ENCODE results near the gene PRR19. TPM values are rescaled to one million over a fixed set of nuclear protein-coding genes. Genes with fewer than 3 reads are reported as not detected.

PRR19 gene
- total RNA-seq, 1 experiment from 2014 or later, result not detected

DNA sequence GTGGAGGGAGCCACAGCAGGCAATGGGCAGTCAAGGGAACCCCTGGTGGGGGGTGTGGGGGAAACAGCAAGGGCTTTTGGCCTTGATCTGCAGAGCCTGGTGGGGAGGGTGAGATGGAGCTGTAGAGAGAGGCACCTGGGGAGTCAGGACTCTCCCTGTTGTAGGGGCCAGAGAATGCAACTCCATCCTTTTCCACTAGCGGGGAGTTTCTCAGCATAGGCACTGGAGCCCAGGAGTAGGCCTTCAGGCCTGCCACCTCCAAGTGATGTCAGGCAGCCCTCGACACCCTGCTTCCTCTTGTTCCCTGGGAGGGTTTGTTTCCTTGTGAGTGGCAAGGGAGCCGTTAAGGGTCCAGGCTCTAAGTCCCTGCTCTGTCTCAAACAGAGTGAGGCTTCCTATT is 48.5 kb downstream of the PRR19 start:
- H3K36me3 ChIP-seq (ENCODE audit: low read depth, low read length), result no peaks in the 10 kb centered on the region
- H3K27me3 ChIP-seq (ENCODE audit: low read length), result no peaks in the 10 kb centered on the region
- no peak overlapping the region for H2AFZ ChIP-seq (ENCODE audit: low read length)
- no peaks in the 10 kb centered on the region for H3K4me1 ChIP-seq (ENCODE audit: insufficient read depth, low read length)
- H3K4me2 ChIP-seq (ENCODE audit: low read length), result no peak overlapping the region
- no peaks in the 10 kb centered on the region for H3K9me3 ChIP-seq (ENCODE audit: low read length)
- H3K9ac ChIP-seq (ENCODE audit: low read length), result no peak overlapping the region
- intact Hi-C loops (cut with micrococcal nuclease), result no loop called here
- no peak for TF ChIP-seq EZH2 (IDR thresholded peaks at IDR 0.05; ENCODE audit: low read length, unreplicated experiment)
- TF ChIP-seq EZH2phosphoT487 (IDR thresholded peaks at IDR 0.05; ENCODE audit: borderline replicate concordance, low read length), result no peak
- TF ChIP-seq, protein P1, sequence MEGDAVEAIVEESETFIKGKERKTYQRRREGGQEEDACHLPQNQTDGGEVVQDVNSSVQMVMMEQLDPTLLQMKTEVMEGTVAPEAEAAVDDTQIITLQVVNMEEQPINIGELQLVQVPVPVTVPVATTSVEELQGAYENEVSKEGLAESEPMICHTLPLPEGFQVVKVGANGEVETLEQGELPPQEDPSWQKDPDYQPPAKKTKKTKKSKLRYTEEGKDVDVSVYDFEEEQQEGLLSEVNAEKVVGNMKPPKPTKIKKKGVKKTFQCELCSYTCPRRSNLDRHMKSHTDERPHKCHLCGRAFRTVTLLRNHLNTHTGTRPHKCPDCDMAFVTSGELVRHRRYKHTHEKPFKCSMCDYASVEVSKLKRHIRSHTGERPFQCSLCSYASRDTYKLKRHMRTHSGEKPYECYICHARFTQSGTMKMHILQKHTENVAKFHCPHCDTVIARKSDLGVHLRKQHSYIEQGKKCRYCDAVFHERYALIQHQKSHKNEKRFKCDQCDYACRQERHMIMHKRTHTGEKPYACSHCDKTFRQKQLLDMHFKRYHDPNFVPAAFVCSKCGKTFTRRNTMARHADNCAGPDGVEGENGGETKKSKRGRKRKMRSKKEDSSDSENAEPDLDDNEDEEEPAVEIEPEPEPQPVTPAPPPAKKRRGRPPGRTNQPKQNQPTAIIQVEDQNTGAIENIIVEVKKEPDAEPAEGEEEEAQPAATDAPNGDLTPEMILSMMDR (conservative IDR thresholded peaks at IDR 0.05; ENCODE audit: low read depth, low read length), result no peak
- DNase-seq (no peak), ATAC-seq (no peak)
- POLR2A ChIA-PET (ENCODE audit: unreplicated experiment), result no interaction called here
- no peaks in the 10 kb centered on the region for H3K79me2 ChIP-seq (ENCODE audit: low read length)
- CTCF ChIA-PET, result no interaction called here
- H3F3A ChIP-seq (ENCODE audit: low read length, unreplicated experiment), result no peaks in the 10 kb centered on the region
- H4K20me1 ChIP-seq (ENCODE audit: low read length), result no peaks in the 10 kb centered on the region
- H3K9me2 ChIP-seq (replicated peaks; ENCODE audit: low read length), result no peaks in the 10 kb centered on the region
- no peak overlapping the region for H3K27ac ChIP-seq (ENCODE audit: low read length)
- H3K4me3 ChIP-seq (ENCODE audit: low read length), result no peak overlapping the region
- BruUV-seq (replicated peaks), result no TSS peak

DNA sequence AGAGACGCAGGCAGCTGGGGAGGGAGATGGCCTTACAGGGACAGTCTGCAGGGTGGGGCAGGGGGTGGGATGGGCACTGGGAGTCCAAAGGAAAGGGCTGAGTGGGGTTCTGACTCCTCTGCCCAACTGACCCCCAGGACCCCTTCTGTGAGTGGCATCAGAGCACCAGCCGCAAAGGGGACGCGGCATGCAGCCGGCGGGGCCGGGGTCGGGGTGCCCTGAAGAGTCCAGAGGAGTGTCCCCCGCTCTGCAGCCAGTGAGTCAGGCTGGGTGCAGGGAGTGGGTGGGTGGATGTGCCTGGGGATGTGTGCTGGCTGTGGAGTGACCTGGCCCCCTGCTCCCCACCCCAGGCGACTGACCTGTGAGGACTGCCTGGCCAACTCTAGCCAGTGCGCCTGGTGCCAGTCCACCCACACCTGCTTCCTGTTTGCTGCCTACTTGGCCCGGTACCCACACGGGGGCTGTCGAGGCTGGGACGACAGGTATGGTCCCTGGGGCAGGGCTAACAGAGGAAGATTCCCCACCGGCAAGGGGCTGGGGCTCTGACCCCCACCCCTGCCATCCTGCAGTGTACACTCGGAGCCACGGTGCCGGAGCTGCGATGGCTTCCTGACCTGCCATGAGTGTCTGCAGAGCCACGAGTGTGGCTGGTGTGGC is 49.3 kb downstream of the PRR19 start:
- Histone ChIP-seq H3K9me3 (ENCODE audit: low read length) (no peaks in the 10 kb centered on the region), H2AFZ (ENCODE audit: low read length) (no peak overlapping the region), H3K4me1 (ENCODE audit: insufficient read depth, low read length) (no peaks in the 10 kb centered on the region), H3K79me2 (ENCODE audit: low read length) (no peaks in the 10 kb centered on the region), H3K27ac (ENCODE audit: low read length) (no peak overlapping the region), H3K27me3 (ENCODE audit: low read length) (no peaks in the 10 kb centered on the region), H4K20me1 (ENCODE audit: low read length) (no peaks in the 10 kb centered on the region), H3K9me2 (replicated peaks; ENCODE audit: low read length) (no peaks in the 10 kb centered on the region), H3K36me3 (ENCODE audit: low read depth, low read length) (no peaks in the 10 kb centered on the region), H3K4me2 (ENCODE audit: low read length) (no peak overlapping the region), H3K4me3 (ENCODE audit: low read length) (no peak overlapping the region), H3K9ac (ENCODE audit: low read length) (no peak overlapping the region), H3F3A (ENCODE audit: low read length, unreplicated experiment) (no peaks in the 10 kb centered on the region)
- intact Hi-C loops (cut with micrococcal nuclease), result no loop called here
- POLR2A ChIA-PET (ENCODE audit: unreplicated experiment), result no interaction called here
- TF ChIP-seq, protein P1 (conservative IDR thresholded peaks at IDR 0.05; ENCODE audit: low read depth, low read length), result no peak
- TF ChIP-seq EZH2 (IDR thresholded peaks at IDR 0.05; ENCODE audit: low read length, unreplicated experiment) (no peak), EZH2phosphoT487 (IDR thresholded peaks at IDR 0.05; ENCODE audit: borderline replicate concordance, low read length) (no peak)
- BruUV-seq (replicated peaks), result no TSS peak
- CTCF ChIA-PET, result no interaction called here
- ATAC-seq, result no peak
- no peak for DNase-seq

All from PC-3 (cell line).